ENCODE data around the gene TBC1D9.

TBC1D9 gene

GRCh38 chr4:140756319-140757231 lies at the start of gene TBC1D9 (continued):
- TF ChIP-seq PRDM2 (tag by site-specific recombination; IDR thresholded peaks at IDR 0.05; ENCODE audit: borderline replicate concordance) (no peak), ZNF214 (tag by site-specific recombination; IDR thresholded peaks at IDR 0.05; ENCODE audit: borderline replicate concordance) (no peak), REST (tag by site-specific recombination; IDR thresholded peaks at IDR 0.05) (no peak), ZNF558 (tag by site-specific recombination; IDR thresholded peaks at IDR 0.05) (peak; percentile 77; the same call in 1 of the 2 replicates), MYNN (tag by site-specific recombination; IDR thresholded peaks at IDR 0.05; ENCODE audit: borderline replicate concordance) (no peak; the same call in 1 of the 2 replicates), PRDM4 (tag by site-specific recombination; IDR thresholded peaks at IDR 0.05) (peak; percentile 99), ZBTB48 (tag by site-specific recombination; IDR thresholded peaks at IDR 0.05) (peak; percentile 97), OSR2 (tag by site-specific recombination; IDR thresholded peaks at IDR 0.05) (peak; percentile 45; the same call in 1 of the 2 replicates), ZNF112 (tag by site-specific recombination; IDR thresholded peaks at IDR 0.05) (no peak), ZNF555 (tag by site-specific recombination; conservative IDR thresholded peaks at IDR 0.05) (no peak), ZNF174 (tag by site-specific recombination; IDR thresholded peaks at IDR 0.05) (no peak), ZNF266 (tag by site-specific recombination; IDR thresholded peaks at IDR 0.05; ENCODE audit: low read depth) (no peak), SETDB1 (IDR thresholded peaks at IDR 0.05; ENCODE audit: insufficient read length, low read length) (no peak), ZNF549 (tag by site-specific recombination; IDR thresholded peaks at IDR 0.05) (no peak), ZNF148 (tag by site-specific recombination; IDR thresholded peaks at IDR 0.05; ENCODE audit: borderline replicate concordance) (no peak), PRDM10 (tag by site-specific recombination; IDR thresholded peaks at IDR 0.05) (peak; percentile 89), ZNF391 (tag by site-specific recombination; IDR thresholded peaks at IDR 0.05; ENCODE audit: borderline replicate concordance, low read depth) (peak; percentile 23; the same call in 1 of the 2 replicates), ZNF221 (tag by site-specific recombination; IDR thresholded peaks at IDR 0.05; ENCODE audit: borderline replicate concordance) (no peak), ZNF211 (tag by site-specific recombination; IDR thresholded peaks at IDR 0.05; ENCODE audit: low read depth) (no peak)

Data from HEK293 (cell line).